ENCODE results near the gene NECTIN4. TPM values are rescaled to one million over a fixed set of nuclear protein-coding genes. Genes with fewer than 3 reads are reported as not detected.

NECTIN4 gene
- total and polyA plus RNA-seq, 2 experiments from 2014 or later, result 5.9 to 8.5 TPM

DNA sequence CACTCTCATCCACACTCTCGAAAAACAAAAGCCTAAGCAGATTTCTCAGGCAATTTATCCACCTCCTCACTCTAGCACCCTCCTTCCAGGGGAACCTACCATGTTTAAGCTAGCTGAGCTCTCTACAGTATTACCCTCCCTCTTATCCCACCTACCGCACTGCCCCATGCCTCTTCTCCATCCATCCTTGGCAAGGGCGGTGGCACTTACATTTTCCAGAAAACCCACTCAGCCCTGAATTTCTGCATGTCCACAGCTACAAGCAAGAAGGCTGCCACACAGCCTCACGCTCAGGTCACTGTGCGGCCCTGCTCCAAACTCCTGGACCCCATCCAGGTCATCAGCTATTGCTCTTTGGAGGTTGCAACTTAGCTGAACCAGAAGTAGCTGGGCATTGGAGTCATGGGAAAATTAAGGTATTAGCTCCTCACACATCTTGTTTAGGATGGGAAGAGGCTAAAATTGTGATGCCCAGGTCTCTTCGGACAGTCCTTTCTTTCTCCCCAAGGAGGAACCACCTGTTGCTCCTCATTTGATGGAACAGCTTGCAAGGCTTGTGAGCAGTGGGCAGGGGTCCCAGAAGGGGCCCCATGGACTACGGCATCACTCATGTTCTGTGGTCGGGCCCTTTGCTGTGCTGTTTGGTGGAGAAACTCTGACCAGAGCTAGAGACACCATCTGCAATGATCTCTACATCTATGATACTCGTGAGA is 9.9 kb upstream of the NECTIN4 start:
- no peak for TF ChIP-seq EZH2 (IDR thresholded peaks at IDR 0.05; ENCODE audit: borderline replicate concordance)
- TF ChIP-seq CTCF (IDR thresholded peaks at IDR 0.05; ENCODE audit: poor library complexity), result no peak
- TF ChIP-seq EZH2phosphoT487 (IDR thresholded peaks at IDR 0.05; ENCODE audit: low read depth, severe bottlenecking, unreplicated experiment), result no peak
- no peaks in the 10 kb centered on the region for H4K20me1 ChIP-seq (ENCODE audit: insufficient read depth, poor library complexity, severe bottlenecking)
- no peaks in the 10 kb centered on the region for H3K79me2 ChIP-seq
- no peaks in the 10 kb centered on the region for H3K36me3 ChIP-seq (replicated peaks; ENCODE audit: insufficient read depth, low read depth)
- no peaks in the 10 kb centered on the region for H3K27me3 ChIP-seq
- H3K9me2 ChIP-seq (replicated peaks; ENCODE audit: insufficient read depth), result no peaks in the 10 kb centered on the region
- H3K27ac ChIP-seq, result no peak overlapping the region
- H3K4me1 ChIP-seq (ENCODE audit: insufficient read depth), result peaks cover 8% of the 10 kb centered on the region
- WGBS (ENCODE audit: low lambda C conversion rate, missing lambda C conversion rate), result 86% methylated on average over 9 of the region's 9 CpGs
- H3K4me3 ChIP-seq, result peak overlapping the region; percentile 69
- H3K4me2 ChIP-seq, result peak overlapping the region; percentile 88
- H2AFZ ChIP-seq, result no peak overlapping the region
- no peaks in the 10 kb centered on the region for H3K9me3 ChIP-seq (ENCODE audit: low read depth)
- no peak for DNase-seq (ENCODE audit: low spot score)

DNA sequence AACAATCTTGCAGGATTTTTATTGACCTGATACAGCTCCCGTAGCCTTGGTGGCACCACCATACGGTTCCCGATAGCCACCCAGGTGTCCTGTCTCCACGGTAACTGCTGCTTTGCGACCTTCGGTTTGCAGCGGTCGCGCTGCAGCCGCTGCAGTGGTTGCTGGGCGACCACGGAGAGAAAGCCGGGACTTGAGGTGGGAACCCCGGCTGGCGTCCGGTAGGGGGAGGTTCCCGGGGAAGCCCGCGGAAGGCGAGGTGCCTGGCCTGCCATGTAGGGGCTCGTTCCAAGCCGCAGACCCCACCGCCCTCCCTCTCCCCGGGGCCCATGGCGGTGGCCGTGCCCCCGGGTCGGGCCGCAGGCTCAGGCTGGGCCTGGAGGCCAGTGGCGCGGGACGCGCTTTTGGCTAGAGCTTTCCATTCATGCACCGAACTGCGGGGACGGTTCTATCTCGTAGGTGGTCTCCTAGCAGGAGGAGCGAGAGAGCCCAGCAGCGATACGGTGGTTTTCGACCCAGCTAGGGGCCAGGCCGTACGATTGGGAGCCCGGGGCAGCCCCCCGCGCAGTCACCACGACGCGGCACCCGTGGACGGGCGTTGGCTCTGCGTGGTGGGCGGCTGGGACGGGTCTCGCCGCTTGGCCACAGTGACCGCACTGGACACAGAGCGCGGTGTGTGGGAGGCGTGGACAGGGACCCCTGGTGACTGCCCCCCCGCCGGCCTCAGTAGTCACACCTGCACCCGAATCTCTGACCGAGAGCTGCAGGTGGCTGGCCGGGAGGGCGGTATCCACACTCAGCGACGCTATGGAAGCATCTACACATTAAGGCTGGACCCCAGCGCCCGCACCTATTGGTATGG is 9.1 kb upstream of the NECTIN4 start, which contains the start of gene KLHDC9:
KLHDC9 (plus strand) TSS at position 152 of the 859 bp plus-strand sequence; CDS start at position 327, 175 bp downstream.
- Histone ChIP-seq H3K36me3 (replicated peaks; ENCODE audit: insufficient read depth, low read depth) (no peaks in the 10 kb centered on the region), H3K4me2 (peak within 1 kb of the TSS; percentile 88), H3K79me2 (no peaks in the 10 kb centered on the region), H3K27ac (peak within 1 kb of the TSS; percentile 80), H2AFZ (peak within 1 kb of the TSS; percentile 75), H3K27me3 (no peaks in the 10 kb centered on the region), H3K9me3 (ENCODE audit: low read depth) (no peaks in the 10 kb centered on the region), H3K4me3 (peak within 1 kb of the TSS; percentile 69), H3K4me1 (ENCODE audit: insufficient read depth) (peaks cover 8% of the 10 kb centered on the region), H3K9me2 (replicated peaks; ENCODE audit: insufficient read depth) (no peaks in the 10 kb centered on the region), H4K20me1 (ENCODE audit: insufficient read depth, poor library complexity, severe bottlenecking) (no peaks in the 10 kb centered on the region)
- TF ChIP-seq EZH2phosphoT487 (IDR thresholded peaks at IDR 0.05; ENCODE audit: low read depth, severe bottlenecking, unreplicated experiment) (no peak), EZH2 (IDR thresholded peaks at IDR 0.05; ENCODE audit: borderline replicate concordance) (no peak), CTCF (IDR thresholded peaks at IDR 0.05; ENCODE audit: poor library complexity) (no peak)
- peak; percentile 90 for DNase-seq (ENCODE audit: low spot score)
- WGBS (ENCODE audit: low lambda C conversion rate, missing lambda C conversion rate), result 3% methylated on average over 69 of the region's 71 CpGs

DNA sequence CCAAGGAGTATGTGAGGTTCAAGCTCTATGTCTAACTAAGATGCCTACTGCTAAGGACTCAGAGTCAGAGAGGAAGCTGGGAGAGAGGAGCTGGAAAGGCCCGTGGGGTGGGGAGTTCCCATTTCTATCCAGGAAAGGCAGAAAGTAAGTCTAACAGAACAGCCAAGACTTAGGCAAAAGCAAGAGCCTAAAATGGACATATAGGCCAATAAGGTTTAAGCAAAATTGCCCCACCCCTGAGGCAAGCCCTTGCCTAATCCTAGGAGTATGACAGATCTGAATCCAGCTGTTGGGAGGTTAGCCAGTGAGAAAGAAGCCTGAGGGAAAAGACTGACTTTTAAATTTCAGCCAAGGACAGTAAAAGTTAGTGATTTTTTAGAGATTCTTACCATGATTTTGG is 7.2 kb upstream of the NECTIN4 start:
- no peaks in the 10 kb centered on the region for H3K79me2 ChIP-seq
- no peaks in the 10 kb centered on the region for H3K9me2 ChIP-seq (replicated peaks; ENCODE audit: insufficient read depth)
- H3K36me3 ChIP-seq (replicated peaks; ENCODE audit: insufficient read depth, low read depth), result no peaks in the 10 kb centered on the region
- peak overlapping the region; percentile 75 for H3K27ac ChIP-seq
- no peak for DNase-seq (ENCODE audit: low spot score)
- no peak overlapping the region for H3K4me3 ChIP-seq
- no peak overlapping the region for H2AFZ ChIP-seq
- TF ChIP-seq EZH2phosphoT487 (IDR thresholded peaks at IDR 0.05; ENCODE audit: low read depth, severe bottlenecking, unreplicated experiment) (no peak), CTCF (IDR thresholded peaks at IDR 0.05; ENCODE audit: poor library complexity) (no peak), EZH2 (IDR thresholded peaks at IDR 0.05; ENCODE audit: borderline replicate concordance) (no peak)
- peaks cover 8% of the 10 kb centered on the region for H3K4me1 ChIP-seq (ENCODE audit: insufficient read depth)
- H3K27me3 ChIP-seq, result no peaks in the 10 kb centered on the region
- 82% methylated on average over 1 of the region's 1 CpG for WGBS (ENCODE audit: low lambda C conversion rate, missing lambda C conversion rate)
- H3K9me3 ChIP-seq (ENCODE audit: low read depth), result no peaks in the 10 kb centered on the region
- H4K20me1 ChIP-seq (ENCODE audit: insufficient read depth, poor library complexity, severe bottlenecking), result no peaks in the 10 kb centered on the region
- H3K4me2 ChIP-seq, result no peak overlapping the region

Data from hepatocyte (in vitro differentiated cells).